Measurements from ENCODE around the gene LIMS4.
"Not testable (repeated sequence)": the region's sequence is repeated elsewhere in the genome, so short reads cannot be mapped to it uniquely, and the experiment has no call there.

- TF ChIP-seq KAT2B (IDR thresholded peaks at IDR 0.05; ENCODE audit: borderline replicate concordance, low read depth, low read length); MYNN (CRISPR knock-in tag; IDR thresholded peaks at IDR 0.05; ENCODE audit: low read depth); DNMT3B (CRISPR knock-in tag; conservative IDR thresholded peaks at IDR 0.05); POLR2A (IDR thresholded peaks at IDR 0.05; ENCODE audit: insufficient read depth in 1 of 2, low read depth in 2 of 2, low read length in 2 of 2); HOXA7 (CRISPR knock-in tag; IDR thresholded peaks at IDR 0.05); ZNF839 (CRISPR knock-in tag; IDR thresholded peaks at IDR 0.05; ENCODE audit: borderline replicate concordance); PBX2 (CRISPR knock-in tag; IDR thresholded peaks at IDR 0.05); CTCF (CRISPR knock-in tag; IDR thresholded peaks at IDR 0.05); THAP8 (CRISPR knock-in tag; IDR thresholded peaks at IDR 0.05; ENCODE audit: borderline replicate concordance); PBX3 (CRISPR knock-in tag; IDR thresholded peaks at IDR 0.05; ENCODE audit: borderline replicate concordance); ZC3H4 (CRISPR knock-in tag; IDR thresholded peaks at IDR 0.05; ENCODE audit: borderline replicate concordance); ADNP (CRISPR knock-in tag; IDR thresholded peaks at IDR 0.05): not testable (repeated sequence)
These were observed 38.1 kb downstream of the LIMS4 start for GRCh38 chr2:110434565-110434964.

Data from HepG2 (cell line).